K562 (cell line): Measurements from ENCODE around the gene SHBG. TPM values are rescaled to one million over a fixed set of nuclear protein-coding genes. Genes with fewer than 3 reads are reported as not detected.

Experiments used
- ATAC-seq: fragments of 200-7000 bp; cut with Tn5 transposase; 3 replicates; pipeline ENCODE4 v1.9.1; 2020; ENCODE audit warnings: moderate library complexity
- BruUV-seq: library from RNA; stranded (reverse); fragments of 400-500 nt; replicated peaks from 2 replicates; lab custom pipeline; 2021; lab: Mats Ljungman, UMichigan
- CTCF ChIA-PET: fragments of 300-600 bp; formaldehyde crosslinking; extraction: SDS; loops from one replicate; lab custom pipeline; 2021; ENCODE audit warnings: low intra/inter-chr PET ratio; lab: Yijun Ruan, JAX
- POLR2A ChIA-PET: fragments of 300-600, 350-650 bp; sonication (Branson Sonifier 250); formaldehyde crosslinking; extraction: SDS; loops from one replicate; lab custom pipeline; 2021; ENCODE audit warnings: antibody characterized with exemption, inconsistent platforms; lab: Yijun Ruan, JAX
- DNase-seq, 4 experiments: peaks; one replicate each; pipeline versions ENCODE4 v3.0.0 to v3.0.0-alpha.2; 2011 to 2018; ENCODE audit warnings: low spot score in 3 of 4, mixed read lengths in 3 of 4; ENCODE audit errors: extremely low read depth in 1 of 4
- FAIRE-seq: peaks from 2 replicates; lab custom pipeline; 2011; peaks lifted over from hg19 to GRCh38; lab: Jason Lieb, UNC
- H2AFZ ChIP-seq: 2 replicates; pipeline ENCODE4 v1.6.0; 2011; ENCODE audit warnings: low read depth, low read length, control low read depth, inconsistent platforms
- H3K27ac ChIP-seq: fragments of 200-600 bp; 3 replicates; pipeline ENCODE4 v1.8.0; 2011; ENCODE audit warnings: low read depth, mild to moderate bottlenecking, control low read depth, inconsistent platforms, low read length, moderate library complexity, mixed read lengths; ENCODE audit errors: extremely low read depth
- H3K27me3 ChIP-seq, 2 experiments: fragments of 300-600 bp in 1 of 2; 2 replicates in 1 of 2; 3 replicates in 1 of 2; pipeline versions ENCODE4 v1.6.0 to v1.8.0; 2011; ENCODE audit warnings: inconsistent platforms in 2 of 2, low read length in 2 of 2, mild to moderate bottlenecking in 1 of 2, mixed read lengths in 1 of 2, moderate library complexity in 1 of 2; ENCODE audit not compliant: control insufficient read depth in 2 of 2, insufficient read depth in 2 of 2
- H3K36me3 ChIP-seq: fragments of 300-600 bp; 3 replicates; pipeline ENCODE4 v1.8.0; 2011; ENCODE audit warnings: mild to moderate bottlenecking, low read length, inconsistent platforms; ENCODE audit not compliant: control insufficient read depth, insufficient read depth
- H3K4me1 ChIP-seq, 2 experiments: fragments of 200-600 bp in 1 of 2; replicated peaks in 1 of 2; 2 replicates in 1 of 2; 3 replicates in 1 of 2; pipeline versions ENCODE4 v1.5.1 to v1.8.0; 2011; ENCODE audit warnings: inconsistent platforms in 2 of 2, low read length in 2 of 2, mild to moderate bottlenecking in 1 of 2, mixed read lengths in 1 of 2, moderate library complexity in 1 of 2; ENCODE audit not compliant: control insufficient read depth in 2 of 2, insufficient read depth in 2 of 2
- H3K4me2 ChIP-seq: 2 replicates; pipeline ENCODE4 v1.6.1; 2011; ENCODE audit warnings: low read length, control low read depth, inconsistent platforms, mixed read lengths; ENCODE audit not compliant: insufficient read depth
- H3K4me3 ChIP-seq: fragments of 200-600 bp; sonication (generic), shearing (Covaris generic); 2 replicates; pipeline ENCODE4 v1.5.1; 2016; ENCODE audit warnings: control low read depth, inconsistent platforms
- H3K79me2 ChIP-seq: fragments of 200-600 bp; 3 replicates; pipeline ENCODE4 v1.8.0; 2011; ENCODE audit warnings: low read length, inconsistent platforms; ENCODE audit not compliant: control insufficient read depth, insufficient read depth
- H3K9ac ChIP-seq, 2 experiments: 2 replicates each; pipeline versions ENCODE4 v1.6.0 to v1.6.1; 2011; ENCODE audit warnings: low read depth in 2 of 2, low read length in 2 of 2, control low read depth in 1 of 2, inconsistent platforms in 1 of 2, mild to moderate bottlenecking in 1 of 2, mixed read lengths in 1 of 2; ENCODE audit not compliant: insufficient read depth in 1 of 2
- H3K9me1 ChIP-seq: one replicate; pipeline ENCODE4 v1.6.0; 2011; ENCODE audit warnings: inconsistent platforms, mild to moderate bottlenecking, low read length, moderate library complexity; ENCODE audit not compliant: control insufficient read depth, insufficient read depth
- H3K9me3 ChIP-seq: replicated peaks from 2 replicates; pipeline ENCODE4 v1.5.1; 2011; ENCODE audit warnings: low read depth, low read length, inconsistent platforms; ENCODE audit not compliant: control insufficient read depth, insufficient read depth
- H4K20me1 ChIP-seq: replicated peaks from 2 replicates; pipeline ENCODE4 v1.6.1; 2011; ENCODE audit warnings: low read length, inconsistent platforms, mixed read lengths; ENCODE audit not compliant: control insufficient read depth, insufficient read depth
- CREBBP ChIP-seq: IDR thresholded peaks from one replicate; pipeline ENCODE4 v1.6.1; 2012; ENCODE audit warnings: low read depth, mild to moderate bottlenecking, control low read depth, inconsistent platforms, low read length
- FOXP1 ChIP-seq: sonication (generic); formaldehyde crosslinking; IDR thresholded peaks from 2 replicates; pipeline ENCODE4 v1.8.0; 2022; ENCODE audit warnings: mild to moderate bottlenecking, missing genetic modification reagents
- MAFK ChIP-seq: IDR thresholded peaks from 2 replicates; pipeline ENCODE4 v1.6.1; 2011; ENCODE audit warnings: low read length, improper control_type of control experiment
- MTA3 ChIP-seq: fragments of 450-650 bp; formaldehyde crosslinking; IDR thresholded peaks from 2 replicates; pipeline ENCODE4 v1.6.1; 2017; ENCODE audit warnings: mild to moderate bottlenecking, borderline replicate concordance
- NKRF ChIP-seq: fragments of 450-650 bp; IDR thresholded peaks from 2 replicates; pipeline ENCODE4 v1.6.1; 2016; ENCODE audit warnings: borderline replicate concordance
- SRSF1 ChIP-seq: fragments of 200-400 bp; formaldehyde crosslinking; IDR thresholded peaks from 2 replicates; pipeline ENCODE4 v1.6.1; 2017; ENCODE audit warnings: mild to moderate bottlenecking, low read depth, low read length, moderate library complexity
- TAF1 ChIP-seq: IDR thresholded peaks from 2 replicates; pipeline ENCODE4 v1.6.1; 2011; ENCODE audit warnings: mild to moderate bottlenecking, low read length, moderate library complexity; ENCODE audit not compliant: insufficient read depth, control insufficient read depth, severe bottlenecking; ENCODE audit errors: extremely low read depth
- XRCC4 ChIP-seq: IDR thresholded peaks from one replicate; pipeline ENCODE4 v1.6.1; 2011; ENCODE audit not compliant: insufficient read depth, insufficient read length; ENCODE audit errors: extremely low read depth
- ZFPM2 ChIP-seq: fragments of 250-450 bp; sonication (Bioruptor Pico); IDR thresholded peaks from 2 replicates; pipeline ENCODE4 v1.5.1; 2022; ENCODE audit warnings: mild to moderate bottlenecking
- ZNF699 ChIP-seq: fragments of 250-450 bp; sonication (Bioruptor Pico); IDR thresholded peaks from 2 replicates; pipeline ENCODE4 v1.8.0; 2021; ENCODE audit warnings: mild to moderate bottlenecking, moderate library complexity; ENCODE audit not compliant: insufficient replicate concordance
- WGBS: fragments of 100-300 bp; shearing (Covaris generic); methylation state at CpG from one replicate; pipeline ENCODE4 v1.1.6; 2016; ENCODE audit warnings: low coverage, mixed read lengths; ENCODE audit not compliant: insufficient coverage; ENCODE audit errors: missing lambda C conversion rate; 5-methylcytosine and 5-hydroxymethylcytosine counted together
- in situ Hi-C: fragments of 300-500 bp; cut with MboI; formaldehyde crosslinking; loops from 4 replicates; pipeline ENCODE4 v1.15.0; 2018; ENCODE audit warnings: inconsistent platforms, mixed read lengths
- intact Hi-C: fragments of 100-400 bp; cut with micrococcal nuclease; formaldehyde crosslinking; loops from 2 replicates; pipeline ENCODE4 v1.14.2; 2022
- polyA plus RNA-seq, 8 experiments: library from polyadenylated mRNA; depleted of rRNA in 4 of 8; stranded (reverse) in 5 of 8; unstranded in 3 of 8; fragments of >200 nt; fragmentation: Nextera tagmentation in 2 of 8; fragmentation: Illumina TruSeq in 1 of 8; extraction: Ambion mirVana in 2 of 8; extraction: Trizol in 1 of 8; gene quantifications; 2 replicates each; pipeline versions ENCODE4 v1.2.1 to v1.2.3, GENCODE V29; 2011 to 2014; ENCODE audit warnings: inconsistent platforms in 1 of 8, missing spikeins in 1 of 8
- total RNA-seq, 7 experiments: library from RNA; depleted of rRNA in 6 of 7; stranded (reverse); fragments of >200 nt in 6 of 7; fragmentation: Illumina TruSeq in 2 of 7; extraction: Trizol in 2 of 7; gene quantifications; 2 replicates each; pipeline versions ENCODE4 v1.2.1 to v1.2.3, GENCODE V29; 2011 to 2021; ENCODE audit warnings: low replicate concordance in 1 of 7
- TF ChIP-seq, protein P1 (sequence below): fragments of 150-350 bp; conservative IDR thresholded peaks from 2 replicates; pipeline ENCODE4 v1.6.1; 2014; ENCODE audit warnings: low read length

SHBG gene
- total and polyA plus RNA-seq, 9 of the 15 experiments (the other 6 are each of a cell fraction or from before 2014, with no cell fraction given) = not detected

GRCh38 chr17:7640783-7641182 lies 10.8 kb downstream of the SHBG start:
- TF ChIP-seq NKRF = no peak
- no peak for TF ChIP-seq XRCC4
- no peak for TF ChIP-seq MAFK
- no peak for TF ChIP-seq SRSF1
- TF ChIP-seq MTA3 = no peak
- TF ChIP-seq CREBBP = no peak
- TF ChIP-seq ZNF699 (CRISPR knock-in tag) = no peak
- TF ChIP-seq, protein P1, sequence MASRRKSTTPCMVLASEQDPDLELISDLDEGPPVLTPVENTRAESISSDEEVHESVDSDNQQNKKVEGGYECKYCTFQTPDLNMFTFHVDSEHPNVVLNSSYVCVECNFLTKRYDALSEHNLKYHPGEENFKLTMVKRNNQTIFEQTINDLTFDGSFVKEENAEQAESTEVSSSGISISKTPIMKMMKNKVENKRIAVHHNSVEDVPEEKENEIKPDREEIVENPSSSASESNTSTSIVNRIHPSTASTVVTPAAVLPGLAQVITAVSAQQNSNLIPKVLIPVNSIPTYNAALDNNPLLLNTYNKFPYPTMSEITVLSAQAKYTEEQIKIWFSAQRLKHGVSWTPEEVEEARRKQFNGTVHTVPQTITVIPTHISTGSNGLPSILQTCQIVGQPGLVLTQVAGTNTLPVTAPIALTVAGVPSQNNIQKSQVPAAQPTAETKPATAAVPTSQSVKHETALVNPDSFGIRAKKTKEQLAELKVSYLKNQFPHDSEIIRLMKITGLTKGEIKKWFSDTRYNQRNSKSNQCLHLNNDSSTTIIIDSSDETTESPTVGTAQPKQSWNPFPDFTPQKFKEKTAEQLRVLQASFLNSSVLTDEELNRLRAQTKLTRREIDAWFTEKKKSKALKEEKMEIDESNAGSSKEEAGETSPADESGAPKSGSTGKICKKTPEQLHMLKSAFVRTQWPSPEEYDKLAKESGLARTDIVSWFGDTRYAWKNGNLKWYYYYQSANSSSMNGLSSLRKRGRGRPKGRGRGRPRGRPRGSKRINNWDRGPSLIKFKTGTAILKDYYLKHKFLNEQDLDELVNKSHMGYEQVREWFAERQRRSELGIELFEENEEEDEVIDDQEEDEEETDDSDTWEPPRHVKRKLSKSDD = no peak
- no peak for TF ChIP-seq FOXP1
- TF ChIP-seq ZFPM2 (CRISPR knock-in tag) = no peak
- TF ChIP-seq TAF1 = no peak
- no peaks in the 10 kb centered on the region; the same call in 1 of the 2 replicates for H3K9me3 ChIP-seq
- no peaks in the 10 kb centered on the region for H3K9me1 ChIP-seq
- no peak overlapping the region for H3K4me3 ChIP-seq
- ChIA-PET POLR2A (interaction anchor here (0.8 to 2.3 kb wide), 5 partner anchors 9 to 65 kb away, joined by 3 to 16 read pairs (median 4); partner anchors contain the start of genes ATP1B2, MPDU1 and TP53), CTCF (no interaction called here)
- H3K36me3 ChIP-seq = no peaks in the 10 kb centered on the region
- no peak overlapping the region for H3K27ac ChIP-seq
- intact Hi-C loops = no loop called here
- no peaks in the 10 kb centered on the region for H3K79me2 ChIP-seq
- no peaks in the 10 kb centered on the region for H4K20me1 ChIP-seq
- H2AFZ ChIP-seq = no peak overlapping the region
- no TSS peak for BruUV-seq
- H3K4me1 ChIP-seq = peaks cover 0 to 6% of the 10 kb centered on the region in 2 experiments; a peak in 2 of 5 replicates
- FAIRE-seq = no peak
- ATAC-seq = no peak
- no peak for DNase-seq
- no peak overlapping the region for H3K4me2 ChIP-seq
- H3K9ac ChIP-seq = no peak overlapping the region
- 78% methylated on average over 8 of the region's 26 CpGs for WGBS
- no peaks in the 10 kb centered on the region for H3K27me3 ChIP-seq
- in situ Hi-C loops = no loop called here
